Upper lobe of right lung (tissue), 1 donor: ENCODE results near the gene PHKG1. TPM values are rescaled to one million over a fixed set of nuclear protein-coding genes. Genes with fewer than 3 reads are reported as not detected.
"Not testable (repeated sequence)": the region's sequence is repeated elsewhere in the genome, so short reads cannot be mapped to it uniquely, and the experiment has no call there.

ENCODE experiments used
- ATAC-seq: fragments of 200-7000 bp; cut with Tn5 transposase; one replicate; pipeline ENCODE4 v1.9.1; 2020; ENCODE audit warnings: mild to moderate bottlenecking, moderate library complexity
- DNase-seq: peaks from one replicate; pipeline ENCODE4 v3.0.0-alpha.2; 2020
- H3K27ac ChIP-seq: fragments of 200-600 bp; one replicate; pipeline ENCODE4 v1.8.0; 2022
- H3K27me3 ChIP-seq: fragments of 200-600 bp; one replicate; pipeline ENCODE4 v1.8.0; 2022; ENCODE audit warnings: mild to moderate bottlenecking
- H3K36me3 ChIP-seq: fragments of 200-600 bp; one replicate; pipeline ENCODE4 v1.8.0; 2022
- H3K4me1 ChIP-seq: fragments of 200-600 bp; one replicate; pipeline ENCODE4 v1.8.0; 2022
- H3K4me3 ChIP-seq: fragments of 200-600 bp; one replicate; pipeline ENCODE4 v1.8.0; 2022; ENCODE audit warnings: mild to moderate bottlenecking
- H3K9me3 ChIP-seq: fragments of 200-600 bp; one replicate; pipeline ENCODE4 v1.8.0; 2022
- CTCF ChIP-seq: fragments of 200-600 bp; IDR thresholded peaks from one replicate; pipeline ENCODE4 v1.8.0; 2022; ENCODE audit warnings: antibody characterized with exemption
- intact Hi-C: fragments of 100-400 bp; cut with DNase I; formaldehyde crosslinking; loops from one replicate; pipeline ENCODE4 v1.11.0; 2022
- total RNA-seq: library from RNA; stranded (reverse); fragmentation: NEBNext Ultra II Directional; extraction: Animal tissue kit (Norgen Biotek cat#: 25700); gene quantifications from one replicate; pipeline ENCODE4 v1.2.1, GENCODE V29; 2021
- donor health status: DM: no; HTN: yes; CAD: no; lungs with severe emphysema.

PHKG1 gene
- total RNA-seq, 1 donor from 2014 or later: 0.72 TPM

GRCh38 chr7:56083150-56083785 lies 9.5 kb downstream of the PHKG1 start:
- intact Hi-C loops: no loop called here
- DNase-seq: peak; percentile 59
- no peak overlapping the region for H3K4me3 ChIP-seq
- no peak for ATAC-seq
- no peaks in the 10 kb centered on the region for H3K27me3 ChIP-seq
- TF ChIP-seq CTCF: no peak
- peaks cover 31% of the 10 kb centered on the region for H3K36me3 ChIP-seq
- H3K4me1 ChIP-seq: peaks cover 9% of the 10 kb centered on the region
- no peak overlapping the region for H3K27ac ChIP-seq
- H3K9me3 ChIP-seq: no peaks in the 10 kb centered on the region

GRCh38 chr7:56081626-56082340 lies 11.0 kb downstream of the PHKG1 start:
- Histone ChIP-seq H3K4me1 (peaks cover 9% of the 10 kb centered on the region), H3K4me3 (no peak overlapping the region), H3K27me3 (no peaks in the 10 kb centered on the region), H3K9me3 (no peaks in the 10 kb centered on the region), H3K36me3 (peaks cover 39% of the 10 kb centered on the region), H3K27ac (no peak overlapping the region)
- DNase-seq (peak; percentile 52), ATAC-seq (no peak)
- intact Hi-C loops: no loop called here
- TF ChIP-seq CTCF: no peak

- peak; percentile 57 for DNase-seq
- ATAC-seq, intact Hi-C loops, H3K4me3 ChIP-seq, H3K27me3 ChIP-seq, H3K27ac ChIP-seq, H3K4me1 ChIP-seq, H3K9me3 ChIP-seq: not testable (repeated sequence)
- H3K36me3 ChIP-seq: peaks cover 39% of the 10 kb centered on the region
Measured at GRCh38 chr7:56080726-56081435, 11.9 kb downstream of the PHKG1 start.

- peak; percentile 54 for ATAC-seq
- DNase-seq: peak; percentile 71
- no peaks in the 10 kb centered on the region for H3K9me3 ChIP-seq
- intact Hi-C loops: loop anchor here (5.0 kb wide), 1 partner anchor 77 kb away; no protein-coding TSS in a partner anchor
- H3K27me3 ChIP-seq: no peaks in the 10 kb centered on the region
- peak overlapping the region; percentile 44 for H3K27ac ChIP-seq
- H3K4me3 ChIP-seq: no peak overlapping the region
- TF ChIP-seq CTCF: peak; percentile 55
- H3K4me1 ChIP-seq: peaks cover 9% of the 10 kb centered on the region
- peaks cover 30% of the 10 kb centered on the region for H3K36me3 ChIP-seq
Measured at GRCh38 chr7:56079450-56080185, 13.1 kb downstream of the PHKG1 start.

GRCh38 chr7:56078196-56078595 lies 14.6 kb downstream of the PHKG1 start:
- Histone ChIP-seq H3K36me3 (peaks cover 27% of the 10 kb centered on the region), H3K4me1 (peaks cover 9% of the 10 kb centered on the region), H3K4me3 (no peak overlapping the region), H3K27ac (no peak overlapping the region), H3K27me3 (no peaks in the 10 kb centered on the region), H3K9me3 (no peaks in the 10 kb centered on the region)
- intact Hi-C loops: loop anchor here (5.0 kb wide), 1 partner anchor 76 kb away; no protein-coding TSS in a partner anchor
- DNase-seq (peak; percentile 48), ATAC-seq (no peak)
- no peak for TF ChIP-seq CTCF
